Vagina (tissue), 2 donors: ENCODE results near the gene ENO1. TPM values are rescaled to one million over a fixed set of nuclear protein-coding genes. Genes with fewer than 3 reads are reported as not detected.

Experiments used
- DNase-seq, 2 donors: peaks; one replicate each; pipeline ENCODE4 v3.0.0-alpha.2; 2017; ENCODE audit errors: extremely low spot score in 2 of 2
- H3K27ac ChIP-seq: fragments of 200-600 bp; sonication (generic); one replicate; pipeline ENCODE4 v1.5.1; 2019
- H3K27me3 ChIP-seq: fragments of 200-600 bp; sonication (generic); one replicate; pipeline ENCODE4 v1.5.1; 2019
- H3K36me3 ChIP-seq, 2 donors: fragments of 200-600 bp; sonication (generic); one replicate each; pipeline ENCODE4 v1.5.1; 2017 to 2019
- H3K4me1 ChIP-seq: fragments of 200-600 bp; sonication (generic); one replicate; pipeline ENCODE4 v1.5.1; 2019
- H3K4me3 ChIP-seq, 2 donors: fragments of 200-600 bp; sonication (generic); 1 replicate in 1 of 2; 2 replicates in 1 of 2; pipeline ENCODE4 v1.5.1; 2016 to 2019
- H3K9me3 ChIP-seq: fragments of 200-600 bp; sonication (generic); one replicate; pipeline ENCODE4 v1.5.1; 2019
- POLR2A ChIP-seq, 2 donors: fragments of 450-650 bp; IDR thresholded peaks; one replicate each; pipeline ENCODE4 v1.6.1; 2017; ENCODE audit warnings: antibody characterized with exemption in 2 of 2, mild to moderate bottlenecking in 2 of 2, moderate library complexity in 2 of 2
- POLR2AphosphoS5 ChIP-seq, 2 donors: sonication (generic); formaldehyde crosslinking; IDR thresholded peaks; one replicate each; pipeline ENCODE4 v1.9.0; 2017; ENCODE audit warnings: antibody characterized with exemption in 2 of 2, mild to moderate bottlenecking in 2 of 2, low read depth in 1 of 2; ENCODE audit not compliant: insufficient read depth in 1 of 2
- intact Hi-C: fragments of 100-400 bp; cut with DNase I; formaldehyde crosslinking; loops from one replicate; pipeline ENCODE4 v1.15.1; 2023
- total RNA-seq: library from RNA; depleted of rRNA; stranded (reverse); fragments of >200 nt; gene quantifications from one replicate; pipeline ENCODE4 v1.2.3, GENCODE V29; 2016
- TF ChIP-seq, protein P1 (sequence below), 3 experiments: fragments of 450-650 bp in 2 of 3; fragments of 200-600 bp in 1 of 3; sonication (generic) in 1 of 3; IDR thresholded peaks; one replicate each; pipeline ENCODE4 v1.5.1; 2017 to 2019; ENCODE audit warnings: antibody characterized with exemption in 3 of 3, mild to moderate bottlenecking in 2 of 3, moderate library complexity in 2 of 3

ENO1 gene
- total RNA-seq, 1 donor from 2014 or later: 558 TPM

DNA sequence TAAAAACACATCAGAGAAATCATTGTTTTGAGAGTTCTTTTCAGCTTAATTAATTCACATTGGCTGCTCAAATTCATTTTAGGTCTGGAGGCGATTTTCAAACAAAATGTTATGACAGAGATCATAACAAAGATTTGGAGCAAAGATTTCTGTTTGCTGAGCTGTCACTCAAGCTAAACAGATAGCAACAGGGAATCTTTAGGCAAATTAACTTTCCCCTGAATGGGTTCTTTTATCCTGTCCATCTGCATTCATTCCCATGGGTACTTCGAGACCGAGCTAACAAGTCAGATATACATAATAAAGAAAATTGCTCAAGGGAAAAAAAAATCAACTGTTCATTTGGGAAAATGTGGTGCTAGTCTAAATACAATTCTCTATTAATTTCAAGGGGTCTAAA lies 37.0 kb upstream of the ENO1 start:
- intact Hi-C loops: no loop called here
- no peaks in the 10 kb centered on the region for H3K4me1 ChIP-seq
- H3K9me3 ChIP-seq: no peaks in the 10 kb centered on the region
- TF ChIP-seq, protein P1, sequence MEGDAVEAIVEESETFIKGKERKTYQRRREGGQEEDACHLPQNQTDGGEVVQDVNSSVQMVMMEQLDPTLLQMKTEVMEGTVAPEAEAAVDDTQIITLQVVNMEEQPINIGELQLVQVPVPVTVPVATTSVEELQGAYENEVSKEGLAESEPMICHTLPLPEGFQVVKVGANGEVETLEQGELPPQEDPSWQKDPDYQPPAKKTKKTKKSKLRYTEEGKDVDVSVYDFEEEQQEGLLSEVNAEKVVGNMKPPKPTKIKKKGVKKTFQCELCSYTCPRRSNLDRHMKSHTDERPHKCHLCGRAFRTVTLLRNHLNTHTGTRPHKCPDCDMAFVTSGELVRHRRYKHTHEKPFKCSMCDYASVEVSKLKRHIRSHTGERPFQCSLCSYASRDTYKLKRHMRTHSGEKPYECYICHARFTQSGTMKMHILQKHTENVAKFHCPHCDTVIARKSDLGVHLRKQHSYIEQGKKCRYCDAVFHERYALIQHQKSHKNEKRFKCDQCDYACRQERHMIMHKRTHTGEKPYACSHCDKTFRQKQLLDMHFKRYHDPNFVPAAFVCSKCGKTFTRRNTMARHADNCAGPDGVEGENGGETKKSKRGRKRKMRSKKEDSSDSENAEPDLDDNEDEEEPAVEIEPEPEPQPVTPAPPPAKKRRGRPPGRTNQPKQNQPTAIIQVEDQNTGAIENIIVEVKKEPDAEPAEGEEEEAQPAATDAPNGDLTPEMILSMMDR (IDR thresholded peaks at IDR 0.05): no peak
- no peak for TF ChIP-seq POLR2AphosphoS5 (IDR thresholded peaks at IDR 0.05; ENCODE audit: insufficient read depth in 1 of 2, low read depth in 1 of 2)
- TF ChIP-seq POLR2A (IDR thresholded peaks at IDR 0.05): no peak
- no peaks in the 10 kb centered on the region for H3K27me3 ChIP-seq
- DNase-seq: no peak
- no peaks in the 10 kb centered on the region for H3K36me3 ChIP-seq
- no peak overlapping the region for H3K4me3 ChIP-seq
- H3K27ac ChIP-seq: no peak overlapping the region

DNA sequence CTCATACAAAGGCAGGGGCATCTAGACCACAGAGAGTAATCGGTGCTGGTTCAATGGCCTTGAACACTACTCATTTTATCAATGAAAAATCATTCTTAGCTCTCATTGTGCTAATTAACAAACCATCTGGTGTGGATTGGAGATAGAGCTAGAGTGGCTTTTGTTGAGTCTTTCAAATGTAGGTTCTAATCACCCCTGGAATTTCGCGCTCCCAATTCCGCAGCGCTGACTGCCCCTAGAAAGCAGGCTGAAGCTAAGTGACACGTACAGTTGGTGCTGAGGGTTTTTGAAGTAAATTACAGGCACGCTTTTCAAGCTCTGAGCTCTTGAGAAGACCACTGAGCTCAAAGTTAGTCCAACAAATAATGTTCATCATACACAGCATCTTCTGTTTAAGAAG lies 36.0 kb upstream of the ENO1 start:
- no peak for DNase-seq
- Histone ChIP-seq H3K27ac (no peak overlapping the region), H3K9me3 (no peaks in the 10 kb centered on the region), H3K27me3 (no peaks in the 10 kb centered on the region), H3K36me3 (no peaks in the 10 kb centered on the region), H3K4me3 (no peak overlapping the region), H3K4me1 (no peaks in the 10 kb centered on the region)
- intact Hi-C loops: no loop called here
- TF ChIP-seq POLR2AphosphoS5 (IDR thresholded peaks at IDR 0.05; ENCODE audit: insufficient read depth in 1 of 2, low read depth in 1 of 2): no peak
- TF ChIP-seq, protein P1 (IDR thresholded peaks at IDR 0.05): no peak
- no peak for TF ChIP-seq POLR2A (IDR thresholded peaks at IDR 0.05)

DNA sequence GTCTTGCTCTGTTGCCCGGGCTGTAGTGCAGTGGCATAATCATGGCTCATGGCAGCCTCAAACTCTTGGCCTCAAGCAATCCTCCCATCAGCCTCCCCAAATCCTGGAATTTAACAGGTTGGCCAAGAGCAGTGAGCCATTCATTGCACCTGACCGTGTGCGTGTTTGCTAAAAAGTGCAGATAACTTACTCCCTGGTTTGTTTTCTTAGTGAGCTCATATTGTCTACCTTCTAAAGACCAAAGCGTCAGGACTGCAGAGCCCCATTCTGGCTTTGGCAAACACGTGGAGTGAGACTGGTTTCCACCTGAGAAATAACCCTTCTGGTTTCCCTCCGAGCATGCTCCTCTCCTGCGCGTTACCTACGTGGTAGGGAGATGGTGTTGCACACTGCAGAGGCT lies 35.0 kb upstream of the ENO1 start:
- intact Hi-C loops: no loop called here
- TF ChIP-seq POLR2A (IDR thresholded peaks at IDR 0.05): no peak
- TF ChIP-seq, protein P1 (IDR thresholded peaks at IDR 0.05): no peak
- no peak for TF ChIP-seq POLR2AphosphoS5 (IDR thresholded peaks at IDR 0.05; ENCODE audit: insufficient read depth in 1 of 2, low read depth in 1 of 2)
- Histone ChIP-seq H3K27me3 (no peaks in the 10 kb centered on the region), H3K4me3 (no peak overlapping the region), H3K36me3 (no peaks in the 10 kb centered on the region), H3K27ac (no peak overlapping the region), H3K9me3 (no peaks in the 10 kb centered on the region), H3K4me1 (no peaks in the 10 kb centered on the region)
- no peak for DNase-seq

DNA sequence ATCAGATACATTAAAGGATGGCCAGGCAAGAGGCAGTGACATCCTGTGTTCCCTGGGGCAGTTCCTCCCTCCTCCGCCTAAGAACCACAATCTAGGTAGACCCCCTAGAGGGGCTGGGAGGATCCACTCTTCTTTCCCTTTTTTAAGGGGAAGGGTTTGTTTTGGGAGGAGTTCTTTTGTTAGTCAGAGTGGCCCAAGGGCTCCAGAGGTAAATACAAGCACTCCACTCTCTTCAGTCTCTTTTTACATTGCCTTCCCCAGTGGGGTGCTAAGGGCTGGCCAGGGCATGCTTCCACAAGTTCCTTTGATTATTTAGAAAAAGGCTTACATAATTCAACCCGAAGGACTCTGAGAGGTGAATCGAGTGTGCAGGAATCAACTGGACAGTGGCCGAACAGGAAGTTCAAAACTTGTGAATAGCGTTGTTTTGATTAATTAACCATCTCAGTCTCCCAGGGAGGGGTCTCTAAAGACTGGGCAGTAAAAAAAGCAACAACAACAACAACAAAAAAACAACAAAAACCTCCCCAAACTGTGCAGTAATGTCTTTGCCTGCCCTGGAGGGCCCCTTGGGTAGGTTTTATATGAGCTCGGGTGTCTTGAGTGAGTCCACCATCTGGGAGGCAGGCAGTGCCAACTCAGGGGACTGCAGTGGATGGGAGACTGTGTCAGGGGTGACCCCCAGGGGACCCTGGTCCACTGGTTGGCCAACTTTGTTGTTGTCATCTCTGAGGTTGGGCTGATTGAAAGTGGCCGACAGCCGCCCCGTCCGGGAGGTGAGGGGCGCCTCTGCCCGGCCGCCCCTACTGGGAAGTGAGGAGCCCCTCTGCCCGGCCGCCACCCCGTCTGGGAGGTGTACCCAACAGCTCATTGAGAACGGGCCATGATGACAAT lies 33.2 kb upstream of the ENO1 start:
- no peak for DNase-seq
- Histone ChIP-seq H3K4me3 (no peak overlapping the region), H3K9me3 (no peaks in the 10 kb centered on the region), H3K27ac (no peak overlapping the region), H3K27me3 (no peaks in the 10 kb centered on the region), H3K4me1 (no peaks in the 10 kb centered on the region), H3K36me3 (no peaks in the 10 kb centered on the region)
- intact Hi-C loops: no loop called here
- TF ChIP-seq, protein P1 (IDR thresholded peaks at IDR 0.05): no peak
- TF ChIP-seq POLR2A (IDR thresholded peaks at IDR 0.05) (no peak), POLR2AphosphoS5 (IDR thresholded peaks at IDR 0.05; ENCODE audit: insufficient read depth in 1 of 2, low read depth in 1 of 2) (no peak)

DNA sequence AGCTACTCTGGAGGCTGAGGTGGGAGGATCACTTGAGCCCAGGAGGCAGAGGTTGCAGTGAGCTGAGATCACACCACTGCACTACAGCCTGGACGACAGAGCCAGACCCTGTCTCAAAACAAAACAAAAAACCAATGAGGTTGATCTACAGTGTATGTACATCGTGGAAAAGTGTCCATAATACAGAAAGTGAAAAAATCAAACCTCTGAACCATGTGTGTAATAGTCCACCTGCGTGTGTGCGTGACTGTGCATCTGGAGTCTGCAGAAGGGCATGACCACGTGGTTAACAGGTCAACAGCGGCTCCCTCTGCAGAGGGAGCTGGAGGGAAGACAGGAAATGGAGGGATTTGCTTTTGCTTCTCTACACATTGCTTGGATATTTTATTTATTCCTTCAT lies 32.4 kb upstream of the ENO1 start:
- Histone ChIP-seq H3K4me1 (peaks cover 4% of the 10 kb centered on the region), H3K4me3 (no peak overlapping the region), H3K27me3 (no peaks in the 10 kb centered on the region), H3K9me3 (no peaks in the 10 kb centered on the region), H3K36me3 (no peaks in the 10 kb centered on the region), H3K27ac (no peak overlapping the region)
- DNase-seq: no peak
- intact Hi-C loops: no loop called here
- TF ChIP-seq POLR2AphosphoS5 (IDR thresholded peaks at IDR 0.05; ENCODE audit: insufficient read depth in 1 of 2, low read depth in 1 of 2) (no peak), POLR2A (IDR thresholded peaks at IDR 0.05) (no peak)
- TF ChIP-seq, protein P1 (IDR thresholded peaks at IDR 0.05): no peak
